ENCODE measurements around the gene CCDC102A.
A peak's percentile ranks its signal among the peaks of the same experiment; 100 is the strongest.
"Not testable (repeated sequence)": the region's sequence is repeated elsewhere in the genome, so short reads cannot be mapped to it uniquely, and the experiment has no call there.

CCDC102A gene

GRCh38 chr16:57536306-57537193 lies at the start of gene CCDC102A:
TSS of gene CCDC102A (minus strand) at chr16:57536571. CDS start at chr16:57529177, 7,394 bp downstream.
- DNase-seq: peak; percentile 44

- no peak for DNase-seq
Observed at GRCh38 chr16:57585051-57585687, 48.8 kb upstream of the CCDC102A start.

- no peak for DNase-seq
Observed at GRCh38 chr16:57579361-57579665, 42.9 kb upstream of the CCDC102A start.

GRCh38 chr16:57578521-57579360 lies 42.4 kb upstream of the CCDC102A start:
- DNase-seq: peak; percentile 44

- peak; percentile 57 for DNase-seq
Observed at GRCh38 chr16:57577691-57578224, 41.4 kb upstream of the CCDC102A start.

GRCh38 chr16:57577214-57577613 lies 40.8 kb upstream of the CCDC102A start:
- DNase-seq: no peak

- DNase-seq: peak; percentile 85
Observed at GRCh38 chr16:57576429-57576870, 40.1 kb upstream of the CCDC102A start.

GRCh38 chr16:57575468-57576277 lies 39.3 kb upstream of the CCDC102A start:
- DNase-seq: no peak

- DNase-seq: no peak
Observed at GRCh38 chr16:57574646-57575467, 38.5 kb upstream of the CCDC102A start.

- DNase-seq: no peak
Observed at GRCh38 chr16:57574086-57574485, 37.7 kb upstream of the CCDC102A start.

GRCh38 chr16:57572978-57573728 lies 36.8 kb upstream of the CCDC102A start:
- no peak for DNase-seq

- no peak for DNase-seq
Observed at GRCh38 chr16:57571098-57571497, 34.7 kb upstream of the CCDC102A start.

GRCh38 chr16:57570301-57571070 lies 34.1 kb upstream of the CCDC102A start:
- no peak for DNase-seq

GRCh38 chr16:57569306-57569946 lies 33.1 kb upstream of the CCDC102A start:
- no peak for DNase-seq

GRCh38 chr16:57568772-57569171 lies 32.4 kb upstream of the CCDC102A start:
- not testable (repeated sequence) for DNase-seq

GRCh38 chr16:57568173-57568678 lies 31.9 kb upstream of the CCDC102A start:
- no peak for DNase-seq

- DNase-seq: no peak
Observed at GRCh38 chr16:57567691-57568090, 31.3 kb upstream of the CCDC102A start.

- no peak for DNase-seq
Observed at GRCh38 chr16:57566436-57566835, 30.1 kb upstream of the CCDC102A start.

GRCh38 chr16:57565461-57565860 lies 29.1 kb upstream of the CCDC102A start:
- no peak for DNase-seq
